Measurements from ENCODE around the gene TECR.
"Not testable (repeated sequence)": the region's sequence is repeated elsewhere in the genome, so short reads cannot be mapped to it uniquely, and the experiment has no call there.

TECR gene

DNA sequence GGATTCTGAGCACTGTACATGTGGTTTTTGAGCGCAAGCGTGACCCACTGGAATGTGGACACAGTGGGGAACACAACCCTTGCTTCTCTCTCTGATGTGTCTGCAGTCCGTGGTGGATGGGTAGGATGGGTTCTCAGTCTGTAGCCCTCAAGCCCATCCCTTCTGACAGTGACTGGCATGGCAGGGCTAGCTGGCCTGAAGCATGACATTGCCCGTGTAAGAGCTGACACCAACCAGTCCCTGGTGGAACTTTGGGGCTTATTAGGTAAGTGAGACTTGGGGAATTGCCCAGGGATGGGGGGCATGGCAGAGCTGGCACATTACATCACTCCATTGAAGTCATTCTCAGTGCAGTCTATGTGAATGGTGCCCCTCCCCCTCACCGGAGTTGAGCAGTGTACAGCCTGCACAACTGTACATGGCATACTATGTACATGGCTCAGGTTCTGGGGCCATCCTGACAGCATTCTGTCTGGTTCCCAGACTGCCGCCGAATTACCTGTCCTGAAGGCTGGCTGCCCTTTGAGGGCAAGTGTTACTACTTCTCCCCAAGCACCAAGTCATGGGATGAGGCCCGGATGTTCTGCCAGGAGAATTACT is 70.3 kb downstream of the TECR start:
- DNase-seq = no peak

DNA sequence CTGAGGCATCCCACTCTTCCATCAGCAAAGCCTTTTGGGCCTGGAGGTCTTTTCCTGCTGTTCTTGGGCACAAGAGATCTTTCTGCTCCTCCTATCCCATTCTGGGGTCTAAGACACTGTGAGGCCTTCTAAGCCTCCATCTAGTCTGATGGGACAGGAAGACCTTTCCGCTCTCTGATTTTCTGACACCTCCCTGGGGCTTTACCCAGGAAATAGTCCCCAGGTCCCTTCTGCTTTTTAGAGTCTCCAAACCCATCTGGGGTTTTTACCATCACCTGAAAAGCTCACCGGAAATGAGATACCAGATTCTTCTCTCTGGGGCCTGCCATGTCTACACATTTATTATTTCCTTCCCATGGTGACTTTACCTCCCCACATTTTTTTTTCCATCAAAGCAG is 74.6 kb downstream of the TECR start:
- DNase-seq = no peak

DNA sequence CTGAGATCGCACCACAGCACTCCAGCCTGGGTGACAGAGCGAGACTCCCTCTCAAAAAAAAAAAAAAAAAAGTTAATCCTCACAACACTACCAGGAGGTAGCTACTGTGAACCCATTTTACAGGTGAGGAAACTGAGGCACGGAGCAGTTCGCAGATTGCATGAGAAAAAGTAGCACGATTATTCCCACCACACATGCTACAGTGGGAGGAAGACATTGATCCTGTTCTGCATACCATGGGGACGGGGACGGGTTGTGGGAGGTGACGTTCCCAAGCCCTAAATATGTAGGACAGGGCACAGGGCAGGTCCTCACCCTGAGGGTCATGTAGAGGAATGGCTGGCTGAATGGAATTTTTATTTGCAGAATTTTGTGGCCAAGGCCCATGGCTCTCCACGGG is 77.2 kb downstream of the TECR start:
- no peak for DNase-seq

DNA sequence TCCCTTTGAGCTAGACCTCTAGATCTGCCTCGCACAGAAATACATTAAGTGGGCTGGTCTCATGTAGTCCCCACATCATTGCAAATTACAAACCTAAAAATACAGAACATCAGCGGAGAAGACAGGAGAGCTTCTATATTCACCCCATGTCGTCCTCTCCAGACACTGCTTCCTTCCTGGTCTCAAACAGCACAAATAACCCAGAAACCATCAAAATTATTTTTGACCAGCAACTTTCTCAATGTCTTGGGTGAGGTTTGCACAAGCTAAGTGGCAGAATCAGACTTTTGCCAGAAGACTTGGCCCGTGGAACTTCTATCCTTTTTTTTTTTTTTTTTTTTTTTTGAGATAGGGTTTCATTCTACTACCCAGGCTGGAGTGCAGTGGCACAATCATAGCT is 81.7 kb downstream of the TECR start:
- no peak for DNase-seq

DNA sequence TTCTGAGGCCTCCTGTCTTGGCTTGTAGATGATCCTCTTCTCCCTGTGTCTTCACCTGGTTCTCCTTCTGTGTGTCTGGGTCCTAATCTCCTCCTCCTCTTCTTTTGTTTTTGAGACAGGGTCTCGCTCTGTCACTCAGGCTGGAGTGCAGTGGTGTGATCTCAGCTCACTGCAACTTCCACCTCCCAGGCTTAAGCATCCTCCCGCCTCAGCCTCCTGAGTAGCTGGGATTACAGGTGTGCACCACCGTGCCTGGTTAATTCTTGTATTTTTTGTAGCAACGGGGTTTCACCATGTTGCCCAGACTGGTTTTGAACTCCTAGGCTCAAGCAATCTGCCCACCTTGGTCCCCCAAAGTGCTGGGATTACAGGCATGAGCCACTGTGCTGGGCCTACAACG is 82.8 kb downstream of the TECR start:
- DNase-seq = not testable (repeated sequence)

DNA sequence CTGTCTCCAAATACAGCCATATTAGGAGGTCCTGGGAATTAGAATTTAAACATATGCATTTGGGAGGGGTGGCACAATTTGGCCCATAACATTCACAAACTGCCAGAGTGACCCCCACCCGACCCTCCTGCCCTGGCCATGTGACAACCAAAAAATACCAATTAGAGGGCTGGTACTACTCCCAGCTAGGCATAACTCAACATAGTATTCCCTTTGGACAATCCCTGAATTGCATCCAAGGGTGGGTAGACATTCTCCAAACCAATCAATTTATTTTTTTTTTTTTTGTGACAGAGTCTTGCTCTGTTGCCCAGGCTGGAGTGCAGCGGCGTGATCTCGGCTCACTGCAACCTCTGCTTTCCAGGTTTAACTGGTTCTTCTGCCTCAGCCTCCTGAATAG is 83.3 kb downstream of the TECR start:
- DNase-seq = no peak

DNA sequence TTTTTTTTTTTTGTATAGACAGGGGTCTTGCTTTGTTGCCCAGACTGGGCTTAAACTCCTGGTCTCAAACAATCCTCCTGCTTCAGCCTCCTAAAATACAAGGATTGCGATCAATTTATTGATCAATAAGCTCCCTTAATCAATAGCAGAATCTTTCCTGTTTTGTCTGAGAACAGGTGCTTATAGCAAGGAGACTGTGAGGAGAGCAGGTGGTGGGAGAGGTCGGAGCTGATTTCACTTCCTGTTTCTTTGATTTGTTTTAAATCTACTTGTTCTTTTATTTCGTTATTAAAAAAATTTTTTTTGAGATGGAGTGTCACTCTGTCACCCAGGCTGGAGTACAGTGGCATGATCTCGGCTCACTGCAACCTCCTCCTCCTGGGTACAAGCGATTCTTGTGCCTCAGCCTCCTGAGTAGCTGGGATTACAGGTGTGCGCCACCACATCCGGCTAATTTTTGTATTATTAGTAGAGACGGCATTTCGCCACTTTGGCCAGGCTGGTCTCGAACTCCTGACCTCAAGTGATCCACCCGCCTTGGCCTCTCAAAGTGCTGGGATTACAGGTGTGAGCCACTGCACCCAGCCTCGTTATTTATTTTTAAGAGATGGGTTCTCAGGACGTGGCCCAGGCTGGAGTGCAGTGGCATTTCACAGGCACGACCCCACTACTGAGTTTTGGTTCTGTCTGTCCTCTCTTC is 84.2 kb downstream of the TECR start:
- DNase-seq = not testable (repeated sequence)

DNA sequence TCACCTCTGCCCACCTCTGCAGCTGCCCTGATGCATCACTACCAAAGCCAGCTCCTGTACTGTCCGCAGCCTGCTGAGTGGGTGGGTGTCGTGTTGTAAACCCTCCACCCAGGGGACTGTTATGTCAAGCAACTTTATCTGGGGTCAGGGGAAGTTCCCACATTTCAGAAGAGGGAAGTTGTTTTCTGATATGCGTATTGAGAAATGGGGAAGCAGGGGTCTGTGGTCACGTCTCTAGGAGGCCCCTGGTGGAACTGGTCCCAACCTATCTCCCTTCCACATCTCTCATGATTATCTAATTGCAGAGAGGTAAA is 84.7 kb downstream of the TECR start:
- DNase-seq = no peak

Data from activated CD4-positive, alpha-beta T cell treated with anti-CD3 and anti-CD28 coated beads for 4 hours (primary cell).